Measurements from ENCODE around the gene LTB4R2.
A peak's percentile ranks its signal among the peaks of the same experiment; 100 is the strongest.
"Not testable (repeated sequence)": the region's sequence is repeated elsewhere in the genome, so short reads cannot be mapped to it uniquely, and the experiment has no call there.

LTB4R2 gene

DNA sequence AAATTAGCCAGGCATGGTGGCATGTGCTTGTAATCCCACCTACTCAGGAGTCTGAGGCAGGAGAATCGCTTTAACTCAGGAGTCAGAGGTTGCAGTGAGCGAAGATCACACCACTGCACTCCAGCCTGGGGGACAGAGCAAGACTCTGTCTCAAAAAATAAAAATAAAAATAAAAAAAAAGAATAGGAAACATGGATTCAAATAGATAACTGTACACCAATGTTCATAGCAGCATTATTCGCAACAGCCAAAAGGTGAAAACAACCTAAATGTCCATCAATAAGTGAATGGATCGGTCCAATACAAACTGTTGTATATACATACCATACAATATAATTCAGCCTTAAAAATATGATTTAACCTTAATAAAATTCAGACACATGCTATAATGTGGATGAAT lies 32.9 kb downstream of the LTB4R2 start:
- no peak for DNase-seq

- DNase-seq = peak; percentile 17
Measured at GRCh38 chr14:24343795-24344660, 34.1 kb downstream of the LTB4R2 start.

- DNase-seq = no peak
Measured at GRCh38 chr14:24347134-24347533, 37.2 kb downstream of the LTB4R2 start.

DNA sequence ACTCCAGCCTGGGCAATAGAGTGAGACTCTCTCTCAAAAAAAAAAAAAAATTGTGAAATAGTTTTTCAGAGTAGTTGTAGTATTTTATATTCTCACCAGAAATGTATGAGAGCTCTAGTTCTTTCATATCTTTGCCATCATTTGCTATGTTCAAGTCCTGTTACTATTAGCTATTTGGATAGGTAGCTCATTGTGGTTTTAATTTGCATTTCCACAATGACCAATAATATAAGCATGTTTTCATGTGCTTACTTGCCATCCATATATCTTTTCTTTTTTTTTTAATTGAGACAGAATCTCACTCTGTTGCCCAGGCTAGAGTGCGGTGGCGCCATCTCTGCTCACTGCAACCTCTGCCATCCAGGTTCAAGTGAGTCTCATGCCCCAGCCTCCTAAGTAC lies 38.2 kb downstream of the LTB4R2 start:
- no peak for DNase-seq

DNA sequence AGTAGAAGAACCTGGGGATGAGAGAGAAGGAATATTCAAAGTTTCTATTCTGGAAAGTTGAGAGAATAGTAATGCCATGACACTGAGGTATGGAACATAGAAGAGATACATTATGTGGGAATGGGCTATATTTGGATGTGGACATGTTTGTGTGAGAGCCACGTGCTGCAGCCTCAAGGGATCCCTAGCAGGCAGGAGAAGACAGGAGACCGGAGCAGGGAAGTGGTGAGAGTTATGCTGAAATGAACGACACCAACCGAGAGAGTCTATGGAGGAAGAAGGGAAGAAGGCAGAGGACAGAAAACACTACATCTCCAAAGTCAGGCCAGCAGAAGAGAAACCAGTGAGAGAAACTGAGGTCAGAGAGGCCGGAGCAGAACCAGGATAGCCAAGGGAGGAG lies 39.8 kb downstream of the LTB4R2 start:
- DNase-seq = no peak

GRCh38 chr14:24351517-24351916 lies 41.6 kb downstream of the LTB4R2 start:
- DNase-seq = peak; percentile 37

GRCh38 chr14:24353559-24354481 lies 43.9 kb downstream of the LTB4R2 start:
- no peak for DNase-seq

DNA sequence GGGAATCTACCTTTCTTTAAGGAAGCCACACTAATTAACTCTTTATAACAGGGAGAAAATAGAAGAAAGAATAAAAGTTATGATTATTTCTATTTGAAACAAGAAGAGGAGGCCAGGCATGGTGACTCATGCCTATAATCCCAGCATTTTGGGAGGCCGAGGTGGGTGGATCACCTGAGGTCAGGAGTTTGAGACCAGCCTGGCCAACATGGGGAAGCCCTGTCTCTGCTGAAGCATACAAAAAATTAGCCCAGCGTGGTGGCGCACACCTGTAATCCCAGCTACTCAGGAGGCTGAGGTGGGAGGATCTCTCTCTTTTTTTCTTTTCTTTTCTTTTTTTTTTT lies 44.5 kb downstream of the LTB4R2 start:
- DNase-seq = not testable (repeated sequence)

GRCh38 chr14:24355009-24355408 lies 45.1 kb downstream of the LTB4R2 start:
- no peak for DNase-seq

DNA sequence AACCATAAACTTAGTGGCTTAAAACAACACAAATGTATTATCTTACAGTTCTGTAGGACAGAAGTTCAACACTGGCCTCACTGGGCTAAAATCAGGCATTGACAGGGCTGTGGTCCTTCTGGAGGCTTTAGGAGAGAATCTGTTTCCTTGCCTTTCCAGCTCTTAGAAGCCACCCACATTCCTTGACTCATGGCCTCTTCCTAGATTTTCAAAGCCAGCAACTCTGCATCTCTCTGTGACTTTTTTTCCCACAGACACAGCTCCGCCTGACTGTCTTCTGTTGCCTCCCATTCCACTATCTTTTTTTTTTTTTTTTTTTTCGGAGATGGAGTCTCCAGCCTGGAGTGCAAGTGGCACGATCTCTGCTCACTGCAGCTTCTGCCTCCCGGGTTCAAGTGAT lies 46.3 kb downstream of the LTB4R2 start:
- no peak for DNase-seq

- DNase-seq = no peak
Measured at GRCh38 chr14:24360281-24360680, 50.3 kb downstream of the LTB4R2 start.

DNA sequence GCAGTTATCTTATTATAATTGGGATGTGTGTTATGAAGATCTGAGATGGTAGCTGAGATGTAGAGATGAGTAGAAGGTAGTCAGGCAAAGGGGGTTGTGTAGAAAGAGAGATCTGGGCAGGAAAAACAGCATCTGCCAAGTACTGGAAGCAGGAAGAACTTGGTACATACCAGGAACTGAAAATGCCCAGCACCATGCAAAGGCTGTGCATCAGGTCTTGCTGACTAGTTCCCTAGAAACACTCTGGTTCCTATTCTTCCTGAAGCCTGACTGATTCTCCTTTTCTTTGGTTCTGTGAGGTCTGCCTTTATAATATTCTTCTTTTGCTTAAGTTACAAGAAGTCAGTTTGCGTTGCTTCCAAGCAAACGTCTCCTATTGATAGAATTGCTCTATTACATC lies 51.4 kb downstream of the LTB4R2 start:
- peak; percentile 56 for DNase-seq
